ENCODE data around the gene GNPTAB. TPM values are rescaled to one million over a fixed set of nuclear protein-coding genes. Genes with fewer than 3 reads are reported as not detected.

The GNPTAB gene
- total RNA-seq, 4 donors from 2014 or later, result 10.7 to 30.3 (median 16.2) TPM

GRCh38 chr12:101710288-101710687 lies 120.5 kb downstream of the GNPTAB start:
- no peak overlapping the region for H3K4me3 ChIP-seq
- no peaks in the 10 kb centered on the region for H3K9me3 ChIP-seq
- H3K4me1 ChIP-seq, result peaks cover 19 to 22% of the 10 kb centered on the region in 2 donors
- H3K27me3 ChIP-seq, result no peaks in the 10 kb centered on the region
- in situ Hi-C loops (cut with MboI; ENCODE audit: low sequenced_read_pairs in 4 of 4), result no loop called here
- H3K27ac ChIP-seq, result no peak overlapping the region
- DNase-seq (no peak), ATAC-seq (no peak)
- TF ChIP-seq POLR2A (IDR thresholded peaks at IDR 0.05) (no peak), CTCF (IDR thresholded peaks at IDR 0.05 in 4 of 5, conservative IDR thresholded peaks at IDR 0.05 in 1 of 5) (no peak)
- intact Hi-C loops (cut with DNase I; ENCODE audit: low total_unique reads), result no loop called here
- H3K36me3 ChIP-seq, result no peaks in the 10 kb centered on the region

GRCh38 chr12:101707131-101707782 lies 123.5 kb downstream of the GNPTAB start:
- TF ChIP-seq CTCF (IDR thresholded peaks at IDR 0.05 in 4 of 5, conservative IDR thresholded peaks at IDR 0.05 in 1 of 5) (no peak), POLR2A (IDR thresholded peaks at IDR 0.05) (no peak)
- DNase-seq, result no peak
- intact Hi-C loops (cut with DNase I; ENCODE audit: low total_unique reads) (no loop called here), in situ Hi-C loops (cut with MboI; ENCODE audit: low sequenced_read_pairs in 4 of 4) (no loop called here)
- ATAC-seq, result no peak
- H3K4me1 ChIP-seq, result peaks cover 4 to 8% of the 10 kb centered on the region in 2 donors
- no peak overlapping the region for H3K27ac ChIP-seq
- H3K4me3 ChIP-seq, result no peak overlapping the region
- no peaks in the 10 kb centered on the region for H3K27me3 ChIP-seq
- H3K36me3 ChIP-seq, result no peaks in the 10 kb centered on the region
- H3K9me3 ChIP-seq, result no peaks in the 10 kb centered on the region

- DNase-seq (no peak), ATAC-seq (no peak)
- in situ Hi-C loops (cut with MboI; ENCODE audit: low sequenced_read_pairs in 4 of 4), result no loop called here
- Histone ChIP-seq H3K27ac (no peak overlapping the region), H3K9me3 (no peaks in the 10 kb centered on the region), H3K27me3 (no peaks in the 10 kb centered on the region), H3K4me3 (no peak overlapping the region), H3K36me3 (no peaks in the 10 kb centered on the region), H3K4me1 (peaks cover 12 to 16% of the 10 kb centered on the region in 2 donors)
- intact Hi-C loops (cut with DNase I; ENCODE audit: low total_unique reads), result no loop called here
- TF ChIP-seq CTCF (IDR thresholded peaks at IDR 0.05 in 4 of 5, conservative IDR thresholded peaks at IDR 0.05 in 1 of 5), result no peak
- no peak for TF ChIP-seq POLR2A (IDR thresholded peaks at IDR 0.05)
These were observed 124.4 kb downstream of the GNPTAB start for GRCh38 chr12:101706403-101706802.

- Histone ChIP-seq H3K36me3 (no peaks in the 10 kb centered on the region), H3K4me3 (no peak overlapping the region), H3K4me1 (peaks cover 38 to 39% of the 10 kb centered on the region in 2 donors), H3K9me3 (no peaks in the 10 kb centered on the region), H3K27ac (no peak overlapping the region), H3K27me3 (no peaks in the 10 kb centered on the region)
- in situ Hi-C loops (cut with MboI; ENCODE audit: low sequenced_read_pairs in 4 of 4), result no loop called here
- no peak for ATAC-seq
- TF ChIP-seq POLR2A (IDR thresholded peaks at IDR 0.05) (no peak), CTCF (IDR thresholded peaks at IDR 0.05 in 4 of 5, conservative IDR thresholded peaks at IDR 0.05 in 1 of 5) (no peak)
- intact Hi-C loops (cut with DNase I; ENCODE audit: low total_unique reads), result no loop called here
- no peak for DNase-seq
These were observed 127.3 kb downstream of the GNPTAB start for GRCh38 chr12:101703487-101703886.

All from gastrocnemius medialis (tissue), 4 donors.